ENCODE data around the gene KIF13A.
"Not testable (repeated sequence)": the region's sequence is repeated elsewhere in the genome, so short reads cannot be mapped to it uniquely, and the experiment has no call there.

The KIF13A gene

GRCh38 chr6:17968876-17969275, 18.6 kb downstream of the KIF13A start:
- no peak for DNase-seq (ENCODE audit: low spot score)

- peak; percentile 24 for DNase-seq (ENCODE audit: low spot score)
Measured at GRCh38 chr6:17967668-17968518, 19.5 kb downstream of the KIF13A start.

GRCh38 chr6:17966451-17966850, 21.0 kb downstream of the KIF13A start:
- no peak for DNase-seq (ENCODE audit: low spot score)

- peak; percentile 60 for DNase-seq (ENCODE audit: low spot score)
Measured at GRCh38 chr6:17965397-17965796, 22.0 kb downstream of the KIF13A start.

- no peak for DNase-seq (ENCODE audit: low spot score)
Measured at GRCh38 chr6:17964633-17965032, 22.8 kb downstream of the KIF13A start.

GRCh38 chr6:17962436-17963031, 24.9 kb downstream of the KIF13A start:
- DNase-seq (ENCODE audit: low spot score), result peak; percentile 98

GRCh38 chr6:17959302-17959701, 28.1 kb downstream of the KIF13A start:
- DNase-seq (ENCODE audit: low spot score), result no peak

GRCh38 chr6:17957904-17958620, 29.4 kb downstream of the KIF13A start:
- no peak for DNase-seq (ENCODE audit: low spot score)

GRCh38 chr6:17957498-17957897, 29.9 kb downstream of the KIF13A start:
- no peak for DNase-seq (ENCODE audit: low spot score)

- DNase-seq (ENCODE audit: low spot score), result no peak
Measured at GRCh38 chr6:17957086-17957485, 30.3 kb downstream of the KIF13A start.

GRCh38 chr6:17950095-17950494, 37.3 kb downstream of the KIF13A start:
- no peak for DNase-seq (ENCODE audit: low spot score)

GRCh38 chr6:17949168-17949567, 38.3 kb downstream of the KIF13A start:
- DNase-seq (ENCODE audit: low spot score), result no peak

- no peak for DNase-seq (ENCODE audit: low spot score)
Measured at GRCh38 chr6:17948725-17949124, 38.7 kb downstream of the KIF13A start.

- DNase-seq (ENCODE audit: low spot score), result not testable (repeated sequence)
Measured at GRCh38 chr6:17947574-17947973, 39.9 kb downstream of the KIF13A start.

GRCh38 chr6:17945575-17945974, 41.9 kb downstream of the KIF13A start:
- no peak for DNase-seq (ENCODE audit: low spot score)

- peak; percentile 66 for DNase-seq (ENCODE audit: low spot score)
Measured at GRCh38 chr6:17945111-17945510, 42.3 kb downstream of the KIF13A start.

GRCh38 chr6:17941318-17941717, 46.1 kb downstream of the KIF13A start:
- no peak for DNase-seq (ENCODE audit: low spot score)

- no peak for DNase-seq (ENCODE audit: low spot score)
Measured at GRCh38 chr6:17940151-17940792, 47.2 kb downstream of the KIF13A start.

- peak; percentile 28 for DNase-seq (ENCODE audit: low spot score)
Measured at GRCh38 chr6:17938901-17939300, 48.5 kb downstream of the KIF13A start.

GRCh38 chr6:17935188-17936149, 52.0 kb downstream of the KIF13A start:
- no peak for DNase-seq (ENCODE audit: low spot score)

- DNase-seq (ENCODE audit: low spot score), result no peak
Measured at GRCh38 chr6:17933716-17934115, 53.7 kb downstream of the KIF13A start.

Measured in AG08395 (cell line).